GM15510 (cell line): Measurements from ENCODE around the gene FOSL1.

Experiments used
- POLR2A ChIP-seq: IDR thresholded peaks from 3 replicates; pipeline ENCODE4 v1.6.1; 2011; ENCODE audit warnings: borderline replicate concordance; ENCODE audit not compliant: insufficient read length; ENCODE audit errors: extremely low read depth

The FOSL1 gene

GRCh38 chr11:65867284-65868071, 32.7 kb downstream of the FOSL1 start:
- no peak for TF ChIP-seq POLR2A

DNA sequence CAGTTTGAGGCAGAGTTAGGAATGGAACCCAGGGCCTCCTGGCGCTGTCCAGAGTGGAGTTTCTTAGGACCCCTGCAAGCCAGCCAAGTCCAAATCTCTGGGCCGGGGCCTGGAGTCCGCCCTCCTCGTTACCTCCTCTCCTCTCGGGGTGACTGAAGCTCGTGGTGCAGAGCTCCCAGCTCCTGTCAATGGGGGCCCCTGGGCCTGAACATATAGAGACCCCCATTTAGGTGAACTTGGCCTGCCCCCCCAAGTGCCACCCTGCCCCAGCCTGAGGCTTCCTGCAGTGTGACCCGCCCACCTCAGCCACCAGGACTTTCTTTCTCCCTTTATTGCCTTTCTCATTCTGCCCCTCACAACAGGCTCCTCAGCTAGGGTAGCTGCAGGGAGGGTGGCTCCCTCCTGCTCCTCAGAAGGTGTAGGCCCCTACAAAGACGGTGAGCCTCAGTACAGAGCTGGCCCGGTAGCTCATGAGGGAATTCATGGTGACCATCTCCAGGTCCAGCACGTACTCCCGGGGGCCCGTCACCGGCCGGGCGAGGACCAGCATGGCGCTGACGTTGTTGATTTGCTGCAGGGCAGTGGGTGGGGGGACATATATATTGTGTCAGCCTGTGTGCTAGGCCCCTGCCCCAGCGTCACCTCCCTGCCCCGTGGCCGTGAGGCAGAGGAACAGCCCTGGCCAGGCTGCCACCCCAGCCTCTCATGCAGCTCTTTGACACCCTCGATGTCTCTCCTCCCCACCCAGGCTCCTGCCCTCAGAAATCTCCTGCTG, 33.5 kb downstream of the FOSL1 start:
- no peak for TF ChIP-seq POLR2A

- no peak for TF ChIP-seq POLR2A
Measured at GRCh38 chr11:65865550-65866172, 34.5 kb downstream of the FOSL1 start.

DNA sequence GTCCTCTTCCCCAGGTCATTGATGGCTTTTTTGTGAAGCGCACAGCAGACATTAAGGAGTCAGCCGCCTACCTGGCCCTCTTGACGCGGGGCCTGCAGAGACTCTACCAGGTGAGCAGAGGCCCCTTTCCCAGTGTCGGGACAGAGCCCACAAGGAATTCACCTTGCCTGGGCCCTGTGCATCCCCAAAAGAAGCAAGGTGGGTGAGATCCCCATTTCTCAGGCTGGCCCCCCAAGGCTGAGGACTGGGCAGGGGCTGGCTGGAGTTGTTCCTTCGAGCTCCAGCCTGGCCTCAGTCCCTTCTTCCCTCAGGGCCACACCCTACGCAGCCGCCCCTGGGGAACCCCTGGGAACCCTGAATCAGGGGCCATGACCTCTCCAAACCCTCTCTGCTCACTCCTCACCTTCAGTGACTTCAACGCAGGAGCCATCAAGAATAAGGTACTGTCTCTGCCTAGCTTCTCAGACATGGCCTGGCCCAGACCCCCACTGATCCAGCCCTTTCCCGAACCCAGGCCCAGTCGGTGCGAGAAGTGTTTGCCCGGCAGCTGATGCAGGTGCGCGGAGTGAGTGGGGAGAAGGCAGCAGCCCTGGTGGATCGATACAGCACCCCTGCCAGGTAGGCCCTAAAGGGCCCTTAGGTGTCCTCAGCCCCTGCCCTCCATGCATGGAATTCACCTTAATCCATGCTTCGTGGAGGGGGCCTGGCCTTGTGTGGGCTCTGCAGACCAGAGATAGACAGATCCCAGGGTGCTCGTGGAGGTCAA, 35.3 kb downstream of the FOSL1 start:
- TF ChIP-seq POLR2A = no peak

GRCh38 chr11:65863889-65864705, 36.1 kb downstream of the FOSL1 start:
- TF ChIP-seq POLR2A = no peak

- TF ChIP-seq POLR2A = no peak
Measured at GRCh38 chr11:65862941-65863888, 37.0 kb downstream of the FOSL1 start.

DNA sequence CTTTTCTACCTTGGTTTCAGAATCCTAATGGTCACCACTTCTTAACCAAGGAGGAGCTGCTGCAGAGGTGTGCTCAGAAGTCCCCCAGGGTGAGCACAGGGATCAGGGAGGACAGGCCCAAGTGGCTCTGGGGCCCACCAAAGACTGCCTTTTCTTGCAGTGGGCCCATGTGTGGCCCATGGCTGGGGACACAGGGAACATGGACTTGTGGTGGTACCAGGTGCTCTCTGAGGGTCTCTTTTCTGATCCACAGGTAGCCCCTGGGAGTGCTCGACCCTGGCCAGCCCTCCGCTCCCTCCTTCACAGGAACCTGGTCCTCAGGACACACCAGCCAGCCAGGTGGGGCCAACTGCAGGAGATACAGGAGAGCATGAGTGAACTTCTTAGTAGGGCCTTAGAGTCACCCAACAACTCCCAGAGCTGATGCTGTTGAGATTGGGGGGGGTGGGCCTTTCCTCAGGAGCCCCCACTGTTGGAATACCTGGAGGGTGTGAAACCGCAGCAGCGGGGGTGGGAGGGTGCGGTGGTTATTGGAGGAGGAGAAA, 37.9 kb downstream of the FOSL1 start:
- TF ChIP-seq POLR2A = no peak

DNA sequence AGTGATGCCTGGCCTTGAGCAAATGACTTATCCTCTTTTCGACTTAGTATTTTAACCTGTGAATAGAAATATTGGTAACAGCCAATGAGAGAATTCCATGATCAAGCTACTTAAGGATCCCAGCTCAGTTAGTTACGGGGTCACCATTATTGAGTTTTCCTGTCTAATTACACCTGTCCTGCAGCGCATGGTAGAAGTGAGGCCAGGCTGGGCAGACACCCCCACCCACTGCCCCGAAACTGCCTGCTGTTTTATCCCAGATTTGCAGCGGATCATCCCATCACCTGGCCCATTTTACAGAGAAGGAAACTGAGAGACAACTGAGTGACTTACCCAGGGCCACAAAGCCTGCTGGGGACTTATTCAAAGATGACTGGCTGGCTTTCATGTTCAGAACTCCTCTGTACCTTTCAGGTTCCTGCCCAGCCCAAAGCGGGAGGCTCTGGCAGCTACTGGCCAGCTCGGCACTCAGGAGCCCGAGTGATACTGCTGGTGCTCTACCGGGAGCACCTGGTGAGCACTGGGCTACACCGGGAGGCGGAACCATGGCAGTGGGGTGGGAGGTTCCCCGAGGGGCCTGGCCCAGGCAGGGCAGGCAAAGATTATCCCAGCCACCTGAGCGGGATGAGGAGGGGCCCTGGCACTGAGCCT, 38.5 kb downstream of the FOSL1 start:
- no peak for TF ChIP-seq POLR2A

GRCh38 chr11:65861165-65861505, 39.1 kb downstream of the FOSL1 start:
- TF ChIP-seq POLR2A = no peak

- peak; percentile 69 for TF ChIP-seq POLR2A
Measured at GRCh38 chr11:65860278-65861164, 39.7 kb downstream of the FOSL1 start, which contains the start of gene MUS81. TSS of gene MUS81 (plus strand) at chr11:65860433. CDS start at chr11:65860754, 321 bp downstream.

DNA sequence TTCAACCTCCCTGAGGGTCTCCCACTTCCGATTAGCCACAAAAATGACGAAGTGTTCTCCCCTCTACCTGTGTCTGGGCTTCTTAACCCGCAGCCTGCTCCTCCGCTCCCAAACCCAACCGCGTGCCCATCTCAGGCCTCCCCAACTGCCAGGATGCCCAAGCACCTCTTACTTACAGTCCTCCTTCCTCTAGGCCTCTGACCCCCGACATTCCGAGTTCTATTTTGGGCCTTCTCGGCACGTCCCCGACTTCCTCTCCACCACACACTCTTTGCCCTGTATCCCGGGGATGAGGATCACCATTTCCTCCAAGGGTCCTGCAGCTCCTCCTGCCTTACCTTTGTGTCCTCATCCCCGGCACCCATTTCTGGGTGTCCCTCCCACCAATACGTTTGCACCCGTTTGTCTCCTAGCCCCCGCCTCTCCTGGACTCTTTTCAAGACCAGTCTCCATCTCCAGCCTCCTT, 40.3 kb downstream of the FOSL1 start:
- TF ChIP-seq POLR2A = no peak
